Measurements from ENCODE around the gene RAB8A. TPM values are rescaled to one million over a fixed set of nuclear protein-coding genes. Genes with fewer than 3 reads are reported as not detected.

RAB8A gene
- total and polyA plus RNA-seq, 9 of the 15 experiments (the other 6 are each of a cell fraction or from before 2014, with no cell fraction given): 11.2 to 102 (median 53.2) TPM

GRCh38 chr19:16066611-16067104, 45.0 kb upstream of the RAB8A start (continued):
- no peak for TF ChIP-seq POLR2AphosphoS5 (IDR thresholded peaks at IDR 0.05; ENCODE audit: control insufficient read depth, insufficient read depth, low read depth, low read length)
- no peak for TF ChIP-seq ZNF280A (IDR thresholded peaks at IDR 0.05; ENCODE audit: low read depth, partially characterized antibody)
- TF ChIP-seq CGGBP1 (CRISPR knock-in tag; IDR thresholded peaks at IDR 0.05): no peak
- TF ChIP-seq ATF6 (CRISPR knock-in tag; IDR thresholded peaks at IDR 0.05): no peak
- TF ChIP-seq SP2 (IDR thresholded peaks at IDR 0.05; ENCODE audit: extremely low read depth, low read depth, low read length, poor library complexity, severe bottlenecking): no peak
- TF ChIP-seq RBM17 (IDR thresholded peaks at IDR 0.05; ENCODE audit: borderline replicate concordance, low read depth, low read length): no peak
- no peak for TF ChIP-seq ZNF561 (CRISPR knock-in tag; conservative IDR thresholded peaks at IDR 0.05)
- TF ChIP-seq E2F3 (CRISPR knock-in tag; IDR thresholded peaks at IDR 0.05): no peak
- no peak for TF ChIP-seq SMARCC2 (IDR thresholded peaks at IDR 0.05; ENCODE audit: low read depth)
- no peak for TF ChIP-seq TRIM25 (IDR thresholded peaks at IDR 0.05; ENCODE audit: borderline replicate concordance)
- no peak for TF ChIP-seq BCLAF1 (IDR thresholded peaks at IDR 0.05; ENCODE audit: borderline replicate concordance in 1 of 2, control insufficient read depth in 1 of 2, low read depth in 2 of 2, low read length in 1 of 2)
- no peak for TF ChIP-seq ZC3H4 (CRISPR knock-in tag; IDR thresholded peaks at IDR 0.05; ENCODE audit: borderline replicate concordance)
